HG03060 (cell line): ENCODE results near the gene ARL8A.
"Not testable (repeated sequence)": the region's sequence is repeated elsewhere in the genome, so short reads cannot be mapped to it uniquely, and the experiment has no call there.

Experiments used
- ATAC-seq: cut with Tn5 transposase; IDR thresholded peaks from one replicate; pipeline ENCODE4 v1.9.1; 2021; ENCODE audit warnings: low read depth, moderate number of reproducible peaks; ENCODE audit not compliant: unreplicated experiment

The ARL8A gene

GRCh38 chr1:202159534-202160371 is 15.2 kb upstream of the ARL8A start:
- no peak for ATAC-seq

DNA sequence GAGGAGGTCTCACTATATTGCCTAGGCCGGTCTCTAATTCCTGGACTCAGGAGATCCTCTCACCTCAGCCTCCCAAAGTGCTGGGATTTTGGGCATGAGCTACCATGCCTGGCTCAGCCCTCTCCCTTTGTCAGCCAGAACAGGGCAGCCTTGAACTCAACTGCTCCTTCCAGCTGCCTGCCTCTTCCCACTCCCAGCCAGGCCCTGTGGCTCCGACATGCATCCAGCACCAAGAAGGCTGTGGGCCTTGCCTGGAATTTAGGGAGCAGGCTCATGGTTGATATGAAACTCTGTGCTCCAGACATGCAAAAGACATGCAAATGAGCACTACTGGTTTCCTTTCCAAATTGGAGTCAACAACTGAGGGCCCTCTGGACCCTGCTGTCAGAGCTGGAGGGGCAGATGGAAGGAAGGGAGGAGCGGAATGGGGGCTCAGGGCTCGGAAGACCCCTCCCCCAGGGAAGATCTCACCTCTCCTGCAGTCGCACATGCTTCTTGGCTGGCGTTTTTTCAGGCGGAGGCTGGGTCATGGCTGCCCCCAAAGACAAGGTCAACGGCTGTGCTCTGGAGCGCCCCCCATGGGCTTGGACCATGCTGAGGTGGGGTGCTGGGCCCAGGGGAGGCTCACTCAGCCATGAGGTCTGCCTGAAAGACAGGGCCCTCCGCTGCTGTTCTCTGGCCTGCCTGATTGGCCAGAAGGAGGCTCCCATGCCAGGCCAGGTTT is 14.4 kb upstream of the ARL8A start:
- no peak for ATAC-seq

DNA sequence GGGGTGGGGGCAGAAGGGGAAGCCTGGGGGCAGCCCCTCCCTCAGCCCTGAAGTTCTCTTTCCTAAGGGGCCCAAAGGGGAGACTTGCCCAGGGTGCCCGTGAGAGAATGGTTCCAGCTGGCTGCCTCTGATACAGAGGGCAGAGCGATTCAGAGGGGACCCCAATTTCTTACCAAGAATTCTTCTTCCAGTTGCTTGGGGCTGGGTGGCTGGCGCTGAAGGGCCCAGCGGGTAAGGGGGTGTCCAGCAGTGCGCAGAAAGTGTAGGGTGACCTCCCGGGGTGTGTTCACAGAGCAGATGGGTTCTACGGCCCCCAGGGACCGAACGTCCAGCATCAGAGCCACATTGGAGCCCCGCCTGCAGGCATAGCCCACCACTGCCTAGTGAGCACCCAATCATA is 13.4 kb upstream of the ARL8A start:
- ATAC-seq, result no peak

GRCh38 chr1:202156590-202156989 is 12.1 kb upstream of the ARL8A start:
- ATAC-seq, result no peak

DNA sequence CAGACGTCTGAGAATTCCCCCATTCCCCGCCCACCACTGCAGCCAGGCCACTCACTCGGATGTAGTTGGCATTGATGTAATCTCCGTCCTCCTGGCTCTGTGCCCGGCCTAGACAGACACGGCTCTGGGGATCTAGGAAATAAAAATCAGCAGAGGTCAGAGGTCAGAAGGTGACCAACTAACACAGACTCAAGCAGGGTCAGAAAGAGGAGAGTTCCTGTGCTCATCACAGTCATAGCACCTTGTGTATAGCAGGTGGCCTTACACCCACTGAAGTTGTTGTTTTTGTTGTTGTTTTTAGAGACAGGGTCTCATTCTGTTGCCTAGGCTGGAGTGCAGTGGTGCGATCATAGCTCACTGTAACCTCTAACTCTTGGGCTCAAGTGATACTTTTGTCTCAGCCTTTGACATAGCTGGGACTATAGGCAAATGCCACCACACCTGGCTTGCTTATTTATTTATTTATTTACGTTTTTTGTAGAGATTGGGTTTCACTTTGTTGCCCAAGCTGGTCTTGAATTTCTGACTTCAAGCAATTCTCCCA is 11.0 kb upstream of the ARL8A start:
- ATAC-seq, result no peak

- ATAC-seq, result no peak
These were observed 10.4 kb upstream of the ARL8A start for GRCh38 chr1:202154766-202155477.

DNA sequence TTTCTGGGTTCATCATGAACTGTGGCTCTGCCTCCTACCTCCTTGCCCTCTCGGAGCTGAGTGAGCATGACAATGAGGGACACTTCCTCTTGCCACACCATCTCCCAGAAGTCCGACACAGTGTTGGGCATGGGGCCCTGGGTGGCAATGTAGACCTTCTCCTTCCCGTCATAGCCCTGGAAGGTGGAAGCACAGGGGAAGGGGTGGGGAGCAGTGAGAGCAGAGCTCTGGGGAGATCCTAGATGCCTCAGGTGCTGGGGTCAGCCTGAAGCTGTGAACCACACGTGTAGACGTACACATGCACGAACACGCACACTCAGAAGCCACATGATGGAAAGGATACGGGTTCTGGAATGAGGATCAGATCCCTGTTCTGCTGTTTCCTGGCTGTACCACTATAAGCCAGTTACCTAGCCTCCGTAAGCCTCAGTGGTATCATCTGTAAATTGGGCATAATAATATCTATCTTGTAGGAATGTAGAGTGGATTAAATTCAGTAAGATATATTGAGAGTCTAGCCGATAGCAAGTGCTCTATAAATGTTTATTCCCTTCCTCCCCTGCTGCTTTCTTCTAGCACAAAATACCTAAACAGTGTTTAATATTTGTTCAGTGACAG is 9.7 kb upstream of the ARL8A start:
- no peak for ATAC-seq

DNA sequence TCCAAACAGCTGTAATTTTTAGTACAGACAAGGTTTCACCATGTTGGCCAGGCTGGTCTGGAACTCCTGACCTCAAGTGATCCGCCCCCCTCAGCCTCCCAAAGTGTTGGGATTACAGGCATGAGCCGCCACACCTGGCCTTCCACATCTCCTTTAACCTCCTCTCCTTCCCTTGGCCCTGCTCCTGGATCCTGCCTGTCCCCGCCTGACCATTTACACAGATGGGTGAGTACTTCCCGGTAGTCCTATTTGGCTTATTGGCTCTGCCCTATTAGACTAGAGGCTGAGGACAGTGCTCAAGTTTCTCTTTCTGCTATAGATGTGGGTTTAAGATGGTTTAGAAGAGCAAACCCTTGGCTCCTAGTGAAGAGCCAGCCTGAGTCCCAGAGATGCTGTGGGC is 8.7 kb upstream of the ARL8A start:
- ATAC-seq, result no peak

DNA sequence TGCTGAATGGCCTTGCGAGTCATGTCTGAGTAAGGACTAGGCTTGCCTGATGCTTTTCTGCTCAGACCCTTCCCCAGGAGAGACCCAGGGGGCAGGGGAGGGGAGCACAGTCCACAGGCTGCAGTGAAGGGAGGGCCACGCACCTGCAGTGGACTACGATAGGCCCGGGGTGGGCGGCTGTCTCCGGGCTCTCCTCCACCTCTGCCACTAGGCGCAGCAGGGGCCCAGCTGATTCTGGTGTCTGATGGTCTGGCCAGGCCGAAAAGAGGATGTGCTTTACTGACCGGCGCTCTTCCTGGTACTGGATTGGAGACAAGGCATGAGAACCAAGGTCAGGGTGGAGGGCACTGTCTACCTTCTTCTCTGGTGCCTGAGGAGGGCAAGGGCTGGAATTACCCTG is 7.9 kb upstream of the ARL8A start:
- no peak for ATAC-seq

DNA sequence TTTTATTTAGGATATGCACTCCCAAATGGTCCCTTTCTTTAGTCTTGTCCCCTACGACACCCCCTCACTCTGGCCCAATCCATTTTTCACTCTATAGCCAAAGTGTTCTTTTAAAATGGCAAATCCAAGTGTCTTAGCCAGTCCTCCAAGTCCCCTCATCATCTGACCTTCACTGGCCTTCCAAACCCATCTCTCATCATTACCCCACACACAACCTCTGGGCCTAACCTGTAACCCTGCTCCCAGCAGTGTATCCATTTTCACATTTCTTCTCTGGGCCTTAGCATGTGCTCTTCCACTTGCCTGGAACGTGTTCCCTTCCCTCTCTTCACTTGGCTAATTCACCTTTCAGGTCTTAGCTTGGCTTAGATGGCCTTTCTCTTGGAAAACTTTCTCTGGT is 6.5 kb upstream of the ARL8A start:
- ATAC-seq, result no peak

GRCh38 chr1:202150602-202151001 is 6.1 kb upstream of the ARL8A start:
- ATAC-seq, result no peak

DNA sequence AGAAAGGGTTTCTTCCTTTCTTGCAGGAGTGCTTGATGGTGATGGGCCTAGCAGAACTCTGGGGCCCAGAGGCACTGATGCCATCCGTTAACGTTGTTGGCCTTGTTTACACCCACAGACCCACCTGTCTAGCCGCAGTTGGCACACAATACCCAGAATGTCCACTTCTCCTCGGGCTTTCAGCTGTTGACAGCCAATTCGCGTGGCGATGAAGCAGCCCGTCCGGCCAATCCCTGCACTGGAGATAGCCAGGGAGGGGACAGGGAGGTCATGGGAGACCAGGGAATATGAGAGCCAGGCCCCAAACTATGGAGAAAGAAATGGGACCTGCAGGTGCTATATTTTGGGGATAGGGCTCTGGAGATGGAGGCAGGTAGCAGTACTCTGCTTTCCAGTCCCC is 5.7 kb upstream of the ARL8A start:
- no peak for ATAC-seq

DNA sequence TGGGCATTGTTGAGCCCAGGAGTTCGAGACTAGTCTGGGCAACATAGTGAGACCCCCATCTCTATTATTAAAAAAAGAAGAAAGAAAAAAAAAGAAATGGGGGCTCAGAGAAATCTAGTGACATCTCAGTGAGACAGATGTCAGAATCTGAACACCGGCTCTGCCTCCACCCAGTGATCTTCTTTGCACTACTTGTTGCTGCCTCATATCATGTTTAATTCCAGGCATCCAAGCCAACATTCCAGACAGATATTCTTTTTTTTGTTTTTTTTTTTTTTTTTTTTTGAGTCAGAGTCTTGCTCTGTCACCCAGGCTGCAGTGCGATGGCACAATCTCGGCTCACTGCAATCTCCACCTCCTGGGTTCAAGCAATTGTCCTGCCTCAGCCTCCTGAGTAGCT is 5.0 kb upstream of the ARL8A start:
- ATAC-seq, result no peak

GRCh38 chr1:202148391-202148790 is 3.9 kb upstream of the ARL8A start:
- no peak for ATAC-seq

DNA sequence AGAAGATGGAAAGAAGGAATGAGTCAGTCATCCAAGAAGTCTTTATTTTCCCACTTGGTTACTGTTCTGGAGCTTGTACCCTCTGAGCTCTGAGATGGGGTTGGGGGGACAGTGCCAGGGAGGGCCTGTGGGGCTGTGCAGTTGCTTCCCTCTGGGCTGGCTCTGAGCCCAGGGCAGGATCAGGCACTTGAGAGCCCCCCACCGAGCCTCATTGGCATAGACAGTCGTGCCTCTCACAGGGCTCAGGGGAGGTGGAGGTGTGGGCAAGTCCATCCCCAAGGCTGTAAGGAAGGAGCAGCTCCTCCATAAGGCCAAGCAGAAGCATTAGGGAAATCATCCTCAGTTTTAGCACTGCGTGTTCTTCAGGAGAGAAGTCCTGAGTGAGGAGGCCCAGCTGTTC is 2.5 kb upstream of the ARL8A start:
- no peak for ATAC-seq

- ATAC-seq, result no peak
These were observed 1.7 kb upstream of the ARL8A start for GRCh38 chr1:202146279-202146678.

DNA sequence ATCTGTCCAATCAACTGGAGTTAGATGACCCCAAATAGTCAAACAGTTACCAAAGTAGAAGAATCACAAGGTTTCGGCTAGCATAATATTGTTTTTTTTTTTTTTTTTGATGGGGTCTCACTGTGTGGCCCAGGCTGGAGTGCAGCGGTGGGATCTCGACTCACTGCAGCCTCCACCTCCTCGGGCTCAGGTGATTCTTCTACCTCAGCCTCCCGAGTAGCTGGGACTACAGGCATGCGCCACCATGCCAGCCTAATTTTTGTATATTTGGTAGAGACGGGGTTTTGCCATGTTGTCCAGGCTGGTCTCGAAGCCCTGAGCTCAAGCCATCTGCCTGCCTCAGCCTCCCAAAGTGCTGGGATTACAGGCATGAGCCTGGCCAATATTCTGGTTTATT is 1.2 kb upstream of the ARL8A start:
- ATAC-seq, result not testable (repeated sequence)

DNA sequence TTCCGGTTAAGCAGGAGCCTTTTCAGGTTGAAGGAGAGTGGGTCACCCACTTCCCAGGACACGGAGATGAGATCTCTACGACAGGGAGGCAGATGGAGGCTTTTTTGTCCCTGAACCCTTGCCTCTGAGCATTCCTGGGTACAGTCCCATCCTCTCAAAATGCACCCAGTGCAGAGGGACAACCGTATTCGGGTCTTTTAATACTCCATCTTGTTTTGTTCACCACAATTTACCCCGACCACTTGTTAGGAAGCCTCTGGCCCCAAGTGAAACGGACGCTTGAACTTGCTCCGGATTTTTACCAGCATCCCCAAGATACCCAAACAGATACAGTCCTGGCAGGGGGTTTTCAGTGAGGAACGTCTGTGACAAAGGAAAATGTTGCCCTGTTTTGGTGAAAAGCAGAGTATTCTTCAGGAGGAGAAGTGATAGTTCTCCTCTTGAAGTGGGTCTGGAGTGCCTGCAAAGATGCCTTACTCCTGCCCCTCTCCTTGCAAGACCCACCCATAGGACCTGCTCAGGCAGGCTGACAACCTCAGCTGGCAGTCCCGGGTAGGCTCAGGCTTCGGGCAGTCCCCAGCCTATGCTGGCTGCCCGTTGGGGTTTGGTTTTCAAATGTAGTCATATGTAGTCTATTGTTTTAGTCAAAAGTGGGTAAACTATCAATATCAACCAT is 669 bp upstream of the ARL8A start:
- no peak for ATAC-seq

DNA sequence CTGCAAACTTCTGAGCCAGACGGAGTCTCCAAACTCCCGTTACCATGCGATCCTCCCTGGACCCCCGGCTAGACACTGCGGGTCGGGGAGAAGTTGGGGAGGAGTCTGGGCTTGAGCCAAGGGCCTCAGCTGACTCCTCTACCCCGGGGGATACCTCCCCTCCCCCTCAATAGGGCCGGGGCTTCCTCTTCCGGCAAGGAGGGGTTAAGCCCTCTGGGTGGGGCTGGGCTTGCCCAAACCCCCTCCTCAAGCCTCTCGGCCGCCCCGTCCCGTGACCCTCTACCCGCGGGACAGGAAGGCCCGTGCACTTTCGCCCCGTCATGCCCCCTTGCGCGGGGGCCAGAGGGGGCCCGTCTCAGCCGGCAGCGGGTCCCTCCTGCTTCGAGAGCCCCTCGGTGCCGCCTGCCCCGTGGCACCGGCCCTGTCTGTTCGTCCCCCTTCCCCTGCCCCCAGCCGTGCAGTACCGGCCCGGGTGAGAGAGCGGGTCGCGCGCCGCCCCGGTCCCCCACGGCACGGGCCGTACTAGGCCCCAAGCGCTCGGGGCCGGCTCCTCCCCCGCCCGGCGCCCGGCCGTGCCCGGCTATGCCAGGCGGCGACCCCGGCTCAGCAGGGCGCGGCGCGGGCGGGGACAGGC is 652 bp downstream of the ARL8A start:
- no peak for ATAC-seq
